Upper lobe of left lung (tissue), 4 donors: ENCODE results near the gene RNF40.

ENCODE experiments used
- EP300 ChIP-seq, 4 donors: sonication (generic); formaldehyde crosslinking; IDR thresholded peaks; one replicate each; pipeline ENCODE4 v1.5.1; 2017; ENCODE audit warnings: antibody characterized with exemption in 4 of 4, control low read depth in 2 of 4
- POLR2A ChIP-seq, 4 donors: fragments of 450-650 bp; IDR thresholded peaks; one replicate each; pipeline ENCODE4 v1.5.1; 2016 to 2017; ENCODE audit warnings: antibody characterized with exemption in 4 of 4, mild to moderate bottlenecking in 2 of 4
- TF ChIP-seq, protein P1 (sequence below), 6 experiments: fragments of 450-650 bp in 4 of 6; fragments of 200-600 bp in 2 of 6; sonication (generic) in 2 of 6; IDR thresholded peaks; one replicate each; pipeline ENCODE4 v1.5.1; 2016 to 2019; ENCODE audit warnings: antibody characterized with exemption in 6 of 6

DNA sequence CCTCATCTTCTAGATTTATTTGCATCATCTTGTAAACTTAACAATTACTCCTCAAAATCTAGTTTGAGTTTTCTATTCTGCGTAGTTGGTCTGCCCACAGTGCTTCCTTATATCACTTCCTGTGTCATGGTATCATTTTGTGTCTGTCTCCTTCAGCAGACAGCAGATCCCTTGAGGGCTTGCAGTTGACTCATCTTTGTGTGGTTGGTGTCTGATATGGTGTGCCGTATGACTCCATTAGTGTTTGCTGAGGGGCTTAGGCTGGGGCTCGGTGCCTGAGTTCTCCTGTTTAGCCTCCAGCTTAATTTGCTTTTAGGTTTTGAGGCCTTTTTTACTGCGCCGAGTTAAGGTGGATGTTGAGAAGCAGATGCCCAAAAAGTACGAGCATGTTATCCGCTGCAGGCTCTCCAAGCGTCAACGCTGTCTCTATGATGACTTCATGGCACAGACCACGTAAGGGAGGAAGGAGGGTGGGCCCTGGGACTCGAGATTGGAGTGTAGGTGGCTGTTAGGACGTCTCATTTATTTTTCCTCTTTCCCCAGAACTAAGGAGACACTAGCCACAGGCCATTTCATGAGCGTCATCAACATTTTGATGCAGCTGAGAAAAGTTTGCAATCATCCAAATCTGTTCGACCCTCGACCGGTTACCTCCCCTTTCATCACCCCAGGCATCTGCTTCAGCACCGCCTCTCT is 46.2 kb upstream of the RNF40 start:
- TF ChIP-seq, protein P1, sequence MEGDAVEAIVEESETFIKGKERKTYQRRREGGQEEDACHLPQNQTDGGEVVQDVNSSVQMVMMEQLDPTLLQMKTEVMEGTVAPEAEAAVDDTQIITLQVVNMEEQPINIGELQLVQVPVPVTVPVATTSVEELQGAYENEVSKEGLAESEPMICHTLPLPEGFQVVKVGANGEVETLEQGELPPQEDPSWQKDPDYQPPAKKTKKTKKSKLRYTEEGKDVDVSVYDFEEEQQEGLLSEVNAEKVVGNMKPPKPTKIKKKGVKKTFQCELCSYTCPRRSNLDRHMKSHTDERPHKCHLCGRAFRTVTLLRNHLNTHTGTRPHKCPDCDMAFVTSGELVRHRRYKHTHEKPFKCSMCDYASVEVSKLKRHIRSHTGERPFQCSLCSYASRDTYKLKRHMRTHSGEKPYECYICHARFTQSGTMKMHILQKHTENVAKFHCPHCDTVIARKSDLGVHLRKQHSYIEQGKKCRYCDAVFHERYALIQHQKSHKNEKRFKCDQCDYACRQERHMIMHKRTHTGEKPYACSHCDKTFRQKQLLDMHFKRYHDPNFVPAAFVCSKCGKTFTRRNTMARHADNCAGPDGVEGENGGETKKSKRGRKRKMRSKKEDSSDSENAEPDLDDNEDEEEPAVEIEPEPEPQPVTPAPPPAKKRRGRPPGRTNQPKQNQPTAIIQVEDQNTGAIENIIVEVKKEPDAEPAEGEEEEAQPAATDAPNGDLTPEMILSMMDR (IDR thresholded peaks at IDR 0.05) = no peak
- no peak for TF ChIP-seq EP300 (IDR thresholded peaks at IDR 0.05)
- no peak for TF ChIP-seq POLR2A (IDR thresholded peaks at IDR 0.05)
